ENCODE measurements around the gene LRP1B. TPM values are rescaled to one million over a fixed set of nuclear protein-coding genes. Genes with fewer than 3 reads are reported as not detected.

LRP1B gene
- polyA plus RNA-seq, 1 of the 3 experiments (the other 2 are of a cell fraction): 0.28 TPM

GRCh38 chr2:141767051-141767450 lies 363.8 kb downstream of the LRP1B start:
- no peaks in the 10 kb centered on the region for H4K20me1 ChIP-seq (ENCODE audit: insufficient read depth)
- WGBS (ENCODE audit: low lambda C conversion rate): 54% methylated on average over 2 of the region's 2 CpGs
- no peak overlapping the region for H3K4me3 ChIP-seq (ENCODE audit: low read depth in 2 of 2, low read length in 1 of 2)
- H3K36me3 ChIP-seq (replicated peaks in 1 of 2; ENCODE audit: control insufficient read depth in 1 of 2, insufficient read depth in 2 of 2, low read length in 1 of 2): no peaks in the 10 kb centered on the region
- no peak overlapping the region; a peak in 1 of 4 replicates for H3K27ac ChIP-seq (ENCODE audit: low read depth in 2 of 2, low read length in 1 of 2)
- no peak for TF ChIP-seq FOXM1 (IDR thresholded peaks at IDR 0.05; ENCODE audit: low read depth)
- TF ChIP-seq RAD21 (IDR thresholded peaks at IDR 0.05; ENCODE audit: low read length): no peak
- TF ChIP-seq RCOR1 (IDR thresholded peaks at IDR 0.05; ENCODE audit: low read length): no peak
- peak; percentile 27; the same call in 1 of the 2 replicates for TF ChIP-seq TEAD4 (IDR thresholded peaks at IDR 0.05; ENCODE audit: borderline replicate concordance, insufficient read depth)
- TF ChIP-seq MAX (IDR thresholded peaks at IDR 0.05; ENCODE audit: low read depth): no peak
- peak; percentile 27; the same call in 1 of the 2 replicates for TF ChIP-seq JUND (IDR thresholded peaks at IDR 0.05)
- TF ChIP-seq PBX3 (IDR thresholded peaks at IDR 0.05): no peak
- no peak for TF ChIP-seq USF2 (IDR thresholded peaks at IDR 0.05; ENCODE audit: borderline replicate concordance, low read depth, low read length)
- peak in 1 of 2 experiments; percentile 17; a peak in 1 of 4 replicates for TF ChIP-seq EP300 (IDR thresholded peaks at IDR 0.05; ENCODE audit: borderline replicate concordance in 1 of 2, low read depth in 1 of 2, low read length in 1 of 2)
- peak; percentile 28 for TF ChIP-seq TCF12 (IDR thresholded peaks at IDR 0.05)
- no peak for TF ChIP-seq RXRA (IDR thresholded peaks at IDR 0.05; ENCODE audit: borderline replicate concordance, low read depth)
- peak; percentile 27; the same call in 1 of the 2 replicates for TF ChIP-seq FOSL2 (IDR thresholded peaks at IDR 0.05; ENCODE audit: borderline replicate concordance, low read depth)
- H3K79me2 ChIP-seq (ENCODE audit: insufficient read depth): no peaks in the 10 kb centered on the region
- no peaks in the 10 kb centered on the region for H3F3A ChIP-seq (replicated peaks; ENCODE audit: insufficient read depth)
- H3K4me2 ChIP-seq: 0 out of 2 replicates have a peak overlapping the region, but pooled peaks have one; percentile 15
- POLR2A ChIA-PET: no interaction called here
- H3K9me3 ChIP-seq: no peaks in the 10 kb centered on the region
- DNase-seq: no peak
- no peaks in the 10 kb centered on the region for H3K9me2 ChIP-seq
- H3K4me1 ChIP-seq (ENCODE audit: control insufficient read depth in 1 of 2, insufficient read depth in 2 of 2, low read depth in 1 of 2, low read length in 1 of 2): no peaks in the 10 kb centered on the region
- no peak overlapping the region for H2AFZ ChIP-seq (ENCODE audit: low read depth)
- CTCF ChIA-PET: interaction anchor here (2.4 kb wide), 1 partner anchor 12 kb away, joined by 6 read pairs; no protein-coding TSS in a partner anchor
- no peaks in the 10 kb centered on the region for H3K27me3 ChIP-seq (ENCODE audit: insufficient read depth)
- H3K9ac ChIP-seq: no peak overlapping the region

- Histone ChIP-seq H3K9ac (no peak overlapping the region), H3K36me3 (replicated peaks in 1 of 2; ENCODE audit: control insufficient read depth in 1 of 2, insufficient read depth in 2 of 2, low read length in 1 of 2) (no peaks in the 10 kb centered on the region), H3K79me2 (ENCODE audit: insufficient read depth) (no peaks in the 10 kb centered on the region), H4K20me1 (ENCODE audit: insufficient read depth) (no peaks in the 10 kb centered on the region), H3K9me2 (no peaks in the 10 kb centered on the region), H3F3A (replicated peaks; ENCODE audit: insufficient read depth) (no peaks in the 10 kb centered on the region), H3K4me3 (ENCODE audit: low read depth in 2 of 2, low read length in 1 of 2) (no peak overlapping the region), H3K27me3 (ENCODE audit: insufficient read depth) (no peaks in the 10 kb centered on the region), H3K27ac (ENCODE audit: low read depth in 2 of 2, low read length in 1 of 2) (no peak overlapping the region), H3K4me2 (no peak overlapping the region), H2AFZ (ENCODE audit: low read depth) (no peak overlapping the region), H3K4me1 (ENCODE audit: control insufficient read depth in 1 of 2, insufficient read depth in 2 of 2, low read depth in 1 of 2, low read length in 1 of 2) (no peaks in the 10 kb centered on the region), H3K9me3 (no peaks in the 10 kb centered on the region)
- ChIA-PET CTCF (interaction anchor here (2.4 kb wide), 1 partner anchor 13 kb away, joined by 6 read pairs; no protein-coding TSS in a partner anchor), POLR2A (no interaction called here)
- 41% methylated on average over 2 of the region's 2 CpGs for WGBS (ENCODE audit: low lambda C conversion rate)
- DNase-seq: no peak
- no peak for TF ChIP-seq SIN3A (IDR thresholded peaks at IDR 0.05; ENCODE audit: borderline replicate concordance, low read depth, low read length)
- TF ChIP-seq MEF2A (IDR thresholded peaks at IDR 0.05; ENCODE audit: borderline replicate concordance, low read depth): no peak
- TF ChIP-seq GATA2 (CRISPR knock-in tag; IDR thresholded peaks at IDR 0.05): no peak
- TF ChIP-seq CHD2 (IDR thresholded peaks at IDR 0.05; ENCODE audit: low read length, partially characterized antibody): no peak
- TF ChIP-seq USF2 (IDR thresholded peaks at IDR 0.05; ENCODE audit: borderline replicate concordance, low read depth, low read length): no peak
- TF ChIP-seq FOSL2 (IDR thresholded peaks at IDR 0.05; ENCODE audit: borderline replicate concordance, low read depth): no peak
- TF ChIP-seq MAX (IDR thresholded peaks at IDR 0.05; ENCODE audit: low read depth): no peak
- no peak for TF ChIP-seq RAD21 (IDR thresholded peaks at IDR 0.05; ENCODE audit: low read length)
- TF ChIP-seq TAF1 (IDR thresholded peaks at IDR 0.05; ENCODE audit: borderline replicate concordance, low read depth, low read length): no peak
- TF ChIP-seq ELF1 (IDR thresholded peaks at IDR 0.05): no peak
- no peak for TF ChIP-seq YY1 (IDR thresholded peaks at IDR 0.05; ENCODE audit: low read depth)
- TF ChIP-seq GABPA (IDR thresholded peaks at IDR 0.05; ENCODE audit: low read depth): no peak
- no peak for TF ChIP-seq FOXM1 (IDR thresholded peaks at IDR 0.05; ENCODE audit: low read depth)
- TF ChIP-seq RCOR1 (IDR thresholded peaks at IDR 0.05; ENCODE audit: low read length): no peak
- TF ChIP-seq EZH2phosphoT487 (IDR thresholded peaks at IDR 0.05; ENCODE audit: borderline replicate concordance, low read depth): no peak
- no peak for TF ChIP-seq EP300 (IDR thresholded peaks at IDR 0.05; ENCODE audit: borderline replicate concordance in 1 of 2, low read depth in 1 of 2, low read length in 1 of 2)
- no peak for TF ChIP-seq FOXJ3 (CRISPR knock-in tag; IDR thresholded peaks at IDR 0.05)
- no peak for TF ChIP-seq NRF1 (IDR thresholded peaks at IDR 0.05; ENCODE audit: low read depth, low read length)
- TF ChIP-seq NFIC (IDR thresholded peaks at IDR 0.05; ENCODE audit: borderline replicate concordance): no peak
- TF ChIP-seq RFX5 (IDR thresholded peaks at IDR 0.05; ENCODE audit: low read length): no peak
Measured at GRCh38 chr2:141766225-141766624, 364.6 kb downstream of the LRP1B start.
